A549 (cell line): ENCODE data around the gene MYNN. TPM values are rescaled to one million over a fixed set of nuclear protein-coding genes. Genes with fewer than 3 reads are reported as not detected.

ENCODE experiments used
- ATAC-seq, 2 experiments: fragments of 200-7000 bp in 1 of 2; fragments of >200 bp in 1 of 2; cut with Nextera tagmentation in 1 of 2; cut with Tn5 transposase in 1 of 2; 3 replicates each; pipeline versions ENCODE4 v1.8.0 to v1.9.1; 2018 to 2020; ENCODE audit warnings: mild to moderate bottlenecking in 1 of 2, moderate library complexity in 1 of 2
- CTCF ChIA-PET: fragments of 300-600 bp; sonication (Branson Sonifier 250); formaldehyde crosslinking; extraction: SDS; loops from one replicate; lab custom pipeline; 2021; ENCODE audit warnings: antibody characterized with exemption, inconsistent platforms; lab: Yijun Ruan, JAX
- POLR2A ChIA-PET: fragments of 350-600 bp; formaldehyde crosslinking; extraction: SDS; loops from one replicate; lab custom pipeline; 2021; ENCODE audit warnings: antibody characterized with exemption, inconsistent platforms; lab: Yijun Ruan, JAX
- DNase-seq, 2 experiments: peaks; one replicate each; pipeline versions ENCODE4 v3.0.0 to v3.0.0-alpha.2; 2011 to 2016; ENCODE audit warnings: low read depth in 1 of 2, low spot score in 1 of 2
- FAIRE-seq: peaks from 2 replicates; lab custom pipeline; 2011; peaks lifted over from hg19 to GRCh38; lab: Jason Lieb, UNC
- H3K27ac ChIP-seq, 2 experiments: fragments of >200 bp; sonication (Bioruptor Twin); formaldehyde crosslinking; 3 replicates each; pipeline ENCODE4 v1.5.1; 2016 to 2017
- H3K4me1 ChIP-seq: fragments of >200 bp; sonication (Bioruptor Twin); formaldehyde crosslinking; 3 replicates; pipeline ENCODE4 v1.6.1; 2016
- H3K4me2 ChIP-seq: fragments of >200 bp; sonication (Bioruptor Twin); formaldehyde crosslinking; 3 replicates; pipeline ENCODE4 v1.6.1; 2016
- H3K4me3 ChIP-seq: fragments of >200 bp; sonication (Bioruptor Twin); formaldehyde crosslinking; 3 replicates; pipeline ENCODE4 v1.5.1; 2016
- H3K9me3 ChIP-seq: fragments of >200 bp; sonication (Bioruptor Twin); formaldehyde crosslinking; 3 replicates; pipeline ENCODE4 v1.6.1; 2016
- ATOH8 ChIP-seq: fragments of 250-450 bp; sonication (Bioruptor Pico); IDR thresholded peaks from 2 replicates; pipeline ENCODE4 v1.5.0; 2020; ENCODE audit warnings: low read depth, mild to moderate bottlenecking, moderate library complexity
- BCL3 ChIP-seq: fragments of >200 bp; sonication (Bioruptor Twin); formaldehyde crosslinking; IDR thresholded peaks from 3 replicates; pipeline ENCODE4 v1.6.1; 2016
- BHLHE40 ChIP-seq: IDR thresholded peaks from 2 replicates; pipeline ENCODE4 v1.6.1; 2012; ENCODE audit warnings: low read depth, low read length, inconsistent platforms
- CTCF ChIP-seq: fragments of >200 bp; sonication (Bioruptor Twin); formaldehyde crosslinking; IDR thresholded peaks from 3 replicates; pipeline ENCODE4 v1.5.1; 2016
- ELK1 ChIP-seq: fragments of 150-350 bp; IDR thresholded peaks from 2 replicates; pipeline ENCODE4 v1.6.1; 2014; ENCODE audit warnings: low read depth, mild to moderate bottlenecking, low read length
- FOSB ChIP-seq: fragments of 250-450 bp; sonication (Bioruptor Pico); IDR thresholded peaks from 2 replicates; pipeline ENCODE4 v1.5.0; 2020; ENCODE audit warnings: mild to moderate bottlenecking, moderate library complexity
- HEYL ChIP-seq: fragments of 250-450 bp; sonication (Bioruptor Pico); IDR thresholded peaks from 2 replicates; pipeline ENCODE4 v1.8.0; 2021; ENCODE audit warnings: mild to moderate bottlenecking, moderate library complexity
- HOXA7 ChIP-seq: fragments of 250-450 bp; sonication (Bioruptor Pico); IDR thresholded peaks from 2 replicates; pipeline ENCODE4 v1.5.0; 2020; ENCODE audit warnings: mild to moderate bottlenecking, moderate library complexity
- HOXB5 ChIP-seq: fragments of 250-450 bp; sonication (Bioruptor Pico); IDR thresholded peaks from 2 replicates; pipeline ENCODE4 v1.5.0; 2020; ENCODE audit warnings: mild to moderate bottlenecking, moderate library complexity
- KDM1A ChIP-seq: fragments of 200-600 bp; sonication (generic); IDR thresholded peaks from 2 replicates; pipeline ENCODE4 v1.6.1; 2016; ENCODE audit warnings: low read depth, mild to moderate bottlenecking
- MAFK ChIP-seq: fragments of 450-650 bp; IDR thresholded peaks from 2 replicates; pipeline ENCODE4 v1.6.1; 2014; ENCODE audit not compliant: partially characterized antibody
- NR3C1 ChIP-seq: fragments of >200 bp; sonication (Bioruptor Twin); formaldehyde crosslinking; IDR thresholded peaks from 3 replicates; pipeline ENCODE4 v1.6.1; 2017
- PHF8 ChIP-seq: fragments of 200-600 bp; sonication (generic); IDR thresholded peaks from 2 replicates; pipeline ENCODE4 v1.6.1; 2016; ENCODE audit warnings: low read depth, mild to moderate bottlenecking, antibody characterized with exemption, moderate library complexity, borderline replicate concordance
- POLR2AphosphoS2 ChIP-seq: conservative IDR thresholded peaks from 2 replicates; pipeline ENCODE4 v1.6.1; 2012; ENCODE audit warnings: low read length, improper control_type of control experiment, inconsistent platforms
- RAD21 ChIP-seq, 2 experiments: fragments of >200 bp in 1 of 2; sonication (Bioruptor Twin) in 1 of 2; formaldehyde crosslinking in 1 of 2; IDR thresholded peaks in 1 of 2; conservative IDR thresholded peaks in 1 of 2; 2 replicates in 1 of 2; 3 replicates in 1 of 2; pipeline ENCODE4 v1.6.1; 2012 to 2018; ENCODE audit warnings: inconsistent platforms in 1 of 2
- RARB ChIP-seq: fragments of 250-450 bp; sonication (Bioruptor Pico); IDR thresholded peaks from 2 replicates; pipeline ENCODE4 v1.8.0; 2021; ENCODE audit warnings: mild to moderate bottlenecking, moderate library complexity
- RCOR1 ChIP-seq: fragments of 150-350 bp; IDR thresholded peaks from 2 replicates; pipeline ENCODE4 v1.6.1; 2014; ENCODE audit warnings: antibody characterized with exemption, low read length, low read depth
- RNF2 ChIP-seq: fragments of 200-600 bp; sonication (generic); IDR thresholded peaks from 2 replicates; pipeline ENCODE4 v1.6.1; 2016; ENCODE audit warnings: low read depth, mild to moderate bottlenecking, antibody characterized with exemption, moderate library complexity, borderline replicate concordance
- SREBF2 ChIP-seq: fragments of 450-650 bp; IDR thresholded peaks from 2 replicates; pipeline ENCODE4 v1.6.1; 2014; ENCODE audit warnings: mild to moderate bottlenecking, moderate library complexity
- ZFP36 ChIP-seq: fragments of 450-650 bp; IDR thresholded peaks from 2 replicates; pipeline ENCODE4 v1.6.1; 2014; ENCODE audit warnings: borderline replicate concordance; ENCODE audit not compliant: partially characterized antibody
- WGBS: methylation state at CpG from one replicate; pipeline ENCODE4 v1.1.6; 2017; ENCODE audit errors: missing lambda C conversion rate; 5-methylcytosine and 5-hydroxymethylcytosine counted together
- polyA plus RNA-seq, 4 experiments: library from polyadenylated mRNA; depleted of rRNA in 3 of 4; stranded (reverse); fragments of >200 nt; fragmentation: RNase III in 1 of 4; extraction: RNeasy Plus Mini Kit Qiagen cat#74134 plus additional on column Dnase treatment in 1 of 4; gene quantifications; 2 replicates in 3 of 4; 3 replicates in 1 of 4; pipeline ENCODE4 v1.2.3, GENCODE V29; 2011 to 2017

The MYNN gene
- polyA plus RNA-seq, 2 of the 4 experiments (the other 2 are of a cell fraction) = 12.0 to 31.6 TPM

- Histone ChIP-seq H3K27ac (no peak overlapping the region), H3K9me3 (peaks cover 8% of the 10 kb centered on the region), H3K4me3 (no peak overlapping the region), H3K4me2 (no peak overlapping the region), H3K4me1 (no peaks in the 10 kb centered on the region)
- ATAC-seq (no peak), FAIRE-seq (no peak), DNase-seq (no peak)
- CTCF ChIA-PET = no interaction called here
- no peak for TF ChIP-seq HEYL (CRISPR knock-in tag)
- POLR2A ChIA-PET = no interaction called here
- 38% methylated on average over 4 of the region's 4 CpGs for WGBS
Observed at GRCh38 chr3:169815590-169816150, 42.5 kb downstream of the MYNN start.

GRCh38 chr3:169818316-169818715, 45.1 kb downstream of the MYNN start:
- DNase-seq (no peak), ATAC-seq (no peak), FAIRE-seq (no peak)
- H3K9me3 ChIP-seq = peaks cover 8% of the 10 kb centered on the region
- ChIA-PET POLR2A (no interaction called here), CTCF (no interaction called here)
- TF ChIP-seq PHF8 (no peak), RNF2 (peak; percentile 48; the same call in 1 of the 2 replicates), MAFK (no peak)
- H3K4me1 ChIP-seq = no peaks in the 10 kb centered on the region
- H3K27ac ChIP-seq = no peak overlapping the region
- H3K4me2 ChIP-seq = no peak overlapping the region
- WGBS = 30% methylated on average over 2 of the region's 2 CpGs
- H3K4me3 ChIP-seq = no peak overlapping the region

GRCh38 chr3:169822091-169822490, 48.9 kb downstream of the MYNN start:
- H3K27ac ChIP-seq = no peak overlapping the region
- ATAC-seq = peak; percentile 59 to 72; a peak in 5 of 6 replicates
- FAIRE-seq = no peak
- H3K4me1 ChIP-seq = no peaks in the 10 kb centered on the region
- 2% methylated on average over 15 of the region's 15 CpGs for WGBS
- peak in 1 of 2 experiments; percentile 23 for DNase-seq
- ChIA-PET POLR2A (interaction anchor here (1.0 kb wide), 1 partner anchor 49 kb away, joined by 3 read pairs; the partner anchor contains the start of gene MYNN), CTCF (interaction anchor here (0.6 to 1.3 kb wide), 3 partner anchors 40 to 713 kb away, joined by 3 to 4 read pairs (median 3); no protein-coding TSS in a partner anchor)
- peak overlapping the region; percentile 52 for H3K4me3 ChIP-seq
- no peaks in the 10 kb centered on the region for H3K9me3 ChIP-seq
- H3K4me2 ChIP-seq = peak overlapping the region; percentile 96
- TF ChIP-seq ZFP36 (peak; percentile 2), SREBF2 (no peak)

GRCh38 chr3:169822540-169822939, 49.3 kb downstream of the MYNN start:
- Histone ChIP-seq H3K9me3 (no peaks in the 10 kb centered on the region), H3K4me3 (peak overlapping the region; percentile 52), H3K4me2 (peak overlapping the region; percentile 96), H3K27ac (no peak overlapping the region), H3K4me1 (no peaks in the 10 kb centered on the region)
- TF ChIP-seq BHLHE40 (no peak), HOXB5 (CRISPR knock-in tag) (no peak), PHF8 (no peak), HOXA7 (no peak), ELK1 (no peak), KDM1A (no peak), RARB (CRISPR knock-in tag) (no peak), POLR2AphosphoS2 (no peak), FOSB (CRISPR knock-in tag) (no peak)
- ATAC-seq (peak; percentile 60 to 68), FAIRE-seq (no peak), DNase-seq (no peak)
- ChIA-PET CTCF (interaction anchor here (0.6 to 1.3 kb wide), 3 partner anchors 40 to 713 kb away, joined by 3 to 4 read pairs (median 3); no protein-coding TSS in a partner anchor), POLR2A (interaction anchor here (1.0 kb wide), 1 partner anchor 50 kb away, joined by 3 read pairs; the partner anchor contains the start of gene MYNN)
- WGBS = 2% methylated on average over 18 of the region's 20 CpGs

GRCh38 chr3:169822983-169823382, 49.8 kb downstream of the MYNN start:
- 28% methylated on average over 6 of the region's 6 CpGs for WGBS
- POLR2A ChIA-PET = interaction anchor here (1.0 kb wide), 1 partner anchor 50 kb away, joined by 3 read pairs; the partner anchor contains the start of gene MYNN
- H3K27ac ChIP-seq = no peak overlapping the region
- H3K4me1 ChIP-seq = no peaks in the 10 kb centered on the region
- H3K4me3 ChIP-seq = peak overlapping the region; percentile 52
- DNase-seq (no peak), FAIRE-seq (no peak), ATAC-seq (peak in 1 of 2 experiments; percentile 28; a peak in 3 of 6 replicates)
- H3K4me2 ChIP-seq = peak overlapping the region; percentile 96
- H3K9me3 ChIP-seq = no peaks in the 10 kb centered on the region
- CTCF ChIA-PET = no interaction called here
- TF ChIP-seq BCL3 = no peak
- TF ChIP-seq ATOH8 = no peak
- no peak for TF ChIP-seq RNF2
- no peak for TF ChIP-seq CTCF
- TF ChIP-seq RCOR1 = no peak
- TF ChIP-seq RAD21 (conservative IDR thresholded peaks at IDR 0.05 in 1 of 2, IDR thresholded peaks at IDR 0.05 in 1 of 2) = no peak
- TF ChIP-seq NR3C1 = no peak
